KG1 (cell line): ENCODE results near the gene C10orf95.
A peak's percentile ranks its signal among the peaks of the same experiment; 100 is the strongest.

Experiments used
- DNase-seq: peaks from one replicate; lab custom pipeline; 2025; lab: John Stamatoyannopoulos, UW

C10orf95 gene

GRCh38 chr10:102434394-102435132, 16.8 kb downstream of the C10orf95 start:
- DNase-seq = peak; percentile 10

DNA sequence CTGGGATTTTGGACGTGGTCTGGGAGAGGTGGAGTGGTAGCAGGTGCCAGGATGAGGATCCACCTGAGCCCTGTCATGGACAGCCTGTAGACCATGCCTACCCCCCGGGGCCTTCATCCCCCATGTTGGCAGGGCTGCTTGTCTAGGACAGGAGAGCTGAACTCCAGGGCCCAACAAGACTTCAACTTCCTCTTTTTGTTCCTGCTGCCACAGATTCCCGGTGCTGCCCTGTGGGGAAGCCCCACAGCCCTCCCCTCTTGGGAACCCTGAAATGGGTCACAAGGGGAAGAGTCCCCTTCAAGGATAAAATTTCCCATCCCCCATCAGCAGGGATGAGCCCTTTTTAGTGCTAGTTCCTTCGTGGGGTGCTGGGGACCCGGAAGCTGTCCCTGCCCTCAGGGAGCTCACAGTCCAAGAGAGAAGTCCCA, 17.7 kb downstream of the C10orf95 start:
- peak; percentile 14 for DNase-seq

GRCh38 chr10:102432162-102432950, 19.0 kb downstream of the C10orf95 start, which contains the start of gene CUEDC2:
Gene CUEDC2 (minus strand): TSS chr10:102432574. CDS start chr10:102425188, 7,386 bp downstream.
- peak; percentile 97 for DNase-seq

GRCh38 chr10:102431452-102432124, 19.8 kb downstream of the C10orf95 start:
- no peak for DNase-seq

- no peak for DNase-seq
Measured at GRCh38 chr10:102429468-102429867, 21.9 kb downstream of the C10orf95 start.

GRCh38 chr10:102426803-102427287, 24.5 kb downstream of the C10orf95 start:
- no peak for DNase-seq

DNA sequence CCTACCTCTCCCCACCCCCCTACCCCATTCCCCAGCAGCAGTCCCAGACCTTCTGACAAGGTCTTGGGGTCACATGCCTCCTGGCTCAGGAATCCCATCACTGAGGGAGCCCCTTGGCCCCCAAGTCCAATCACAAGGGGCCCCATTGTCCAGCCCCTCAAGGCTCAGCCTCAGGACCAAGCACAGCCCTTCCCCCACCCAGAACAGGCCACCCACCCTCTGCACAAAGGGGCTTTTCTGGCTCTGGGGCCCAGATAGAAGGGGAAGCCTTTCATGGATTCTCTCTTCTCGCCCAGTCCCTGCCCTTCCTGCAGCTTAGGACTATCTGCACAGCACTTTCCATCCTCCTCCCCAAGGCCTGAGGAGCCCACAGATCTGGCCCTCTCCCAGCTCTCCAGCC, 25.9 kb downstream of the C10orf95 start:
- DNase-seq = no peak

DNA sequence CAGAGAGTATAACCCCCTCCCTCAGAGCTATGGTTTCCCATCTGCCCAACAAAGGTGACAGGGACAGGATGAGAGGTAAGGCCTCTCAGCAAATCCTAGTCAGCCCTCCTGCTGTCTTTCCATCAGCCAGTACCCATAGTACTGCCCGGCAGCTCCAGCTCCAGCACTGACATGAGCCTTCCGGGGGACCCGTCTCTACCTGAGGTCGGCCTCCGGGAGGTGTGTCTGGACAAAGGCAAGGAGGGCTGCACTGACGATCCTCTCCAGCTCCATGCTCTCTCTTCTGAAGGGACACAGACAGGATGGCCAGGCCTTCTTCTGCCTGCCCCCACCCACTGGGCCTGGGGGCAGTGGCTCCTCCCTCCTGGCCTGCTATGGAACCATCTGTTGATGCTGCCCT, 26.4 kb downstream of the C10orf95 start:
- DNase-seq = no peak

GRCh38 chr10:102424145-102424544, 27.2 kb downstream of the C10orf95 start:
- no peak for DNase-seq

DNA sequence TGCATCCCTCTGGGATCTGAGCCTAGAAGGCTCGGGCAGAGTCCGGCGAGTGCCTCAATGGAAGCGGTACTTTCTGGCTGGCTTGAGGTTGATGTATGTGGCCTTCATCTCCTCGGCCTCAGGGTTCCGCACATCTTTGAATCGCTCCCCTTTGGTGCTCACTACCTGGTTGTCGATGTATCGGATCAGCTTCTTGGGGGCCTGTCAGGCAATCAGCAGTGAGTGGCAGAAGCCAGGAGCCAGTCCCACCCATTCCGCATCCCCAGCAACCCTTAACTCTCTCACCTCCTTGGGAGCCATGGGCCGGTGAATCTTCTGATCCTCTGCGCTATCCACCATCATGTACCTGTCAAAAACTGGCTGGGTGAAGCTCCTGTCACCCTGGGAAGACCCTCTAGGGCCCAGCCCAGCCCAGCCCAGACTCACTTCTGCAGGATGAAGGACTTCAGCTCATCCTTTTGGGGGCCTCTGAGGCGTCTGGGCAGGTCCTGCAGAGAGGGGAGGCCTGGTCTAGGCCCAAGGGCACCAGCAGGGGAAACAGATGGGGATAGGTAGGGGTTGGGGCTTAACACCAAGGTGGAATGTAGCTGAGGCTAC, 27.9 kb downstream of the C10orf95 start:
- no peak for DNase-seq

GRCh38 chr10:102422545-102423129, 28.7 kb downstream of the C10orf95 start:
- DNase-seq = peak; percentile 25

DNA sequence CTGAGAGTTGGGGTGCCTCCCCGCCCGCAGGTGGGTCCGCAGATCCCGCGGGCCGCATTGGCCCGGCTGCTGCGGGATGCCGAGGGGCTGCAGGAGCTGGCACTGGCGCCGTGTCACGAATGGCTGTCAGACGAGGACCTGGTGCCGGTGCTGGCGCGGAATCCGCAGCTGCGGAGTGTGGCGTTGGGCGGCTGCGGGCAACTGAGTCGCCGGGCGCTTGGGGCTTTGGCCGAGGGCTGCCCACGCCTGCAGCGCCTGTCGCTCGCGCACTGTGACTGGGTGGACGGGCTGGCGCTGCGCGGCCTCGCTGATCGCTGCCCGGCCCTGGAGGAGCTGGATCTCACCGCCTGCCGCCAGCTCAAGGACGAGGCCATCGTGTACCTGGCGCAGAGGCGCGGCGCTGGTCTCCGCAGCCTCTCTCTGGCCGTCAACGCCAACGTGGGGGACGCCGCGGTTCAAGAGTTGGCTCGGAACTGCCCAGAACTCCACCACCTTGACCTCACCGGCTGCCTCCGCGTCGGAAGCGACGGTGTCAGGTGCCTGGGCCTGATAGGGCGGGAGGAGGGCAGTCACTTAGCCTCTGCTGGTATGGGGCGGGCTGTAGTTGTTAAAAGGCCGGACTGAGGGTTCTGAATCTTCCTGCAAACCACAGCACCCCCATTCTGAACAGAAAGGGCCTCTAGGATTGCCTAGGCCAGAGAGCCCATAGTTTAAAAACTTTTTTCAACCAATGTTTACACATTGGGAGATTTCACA, 29.4 kb downstream of the C10orf95 start:
- DNase-seq = no peak

GRCh38 chr10:102421507-102421756, 29.9 kb downstream of the C10orf95 start:
- DNase-seq = no peak

DNA sequence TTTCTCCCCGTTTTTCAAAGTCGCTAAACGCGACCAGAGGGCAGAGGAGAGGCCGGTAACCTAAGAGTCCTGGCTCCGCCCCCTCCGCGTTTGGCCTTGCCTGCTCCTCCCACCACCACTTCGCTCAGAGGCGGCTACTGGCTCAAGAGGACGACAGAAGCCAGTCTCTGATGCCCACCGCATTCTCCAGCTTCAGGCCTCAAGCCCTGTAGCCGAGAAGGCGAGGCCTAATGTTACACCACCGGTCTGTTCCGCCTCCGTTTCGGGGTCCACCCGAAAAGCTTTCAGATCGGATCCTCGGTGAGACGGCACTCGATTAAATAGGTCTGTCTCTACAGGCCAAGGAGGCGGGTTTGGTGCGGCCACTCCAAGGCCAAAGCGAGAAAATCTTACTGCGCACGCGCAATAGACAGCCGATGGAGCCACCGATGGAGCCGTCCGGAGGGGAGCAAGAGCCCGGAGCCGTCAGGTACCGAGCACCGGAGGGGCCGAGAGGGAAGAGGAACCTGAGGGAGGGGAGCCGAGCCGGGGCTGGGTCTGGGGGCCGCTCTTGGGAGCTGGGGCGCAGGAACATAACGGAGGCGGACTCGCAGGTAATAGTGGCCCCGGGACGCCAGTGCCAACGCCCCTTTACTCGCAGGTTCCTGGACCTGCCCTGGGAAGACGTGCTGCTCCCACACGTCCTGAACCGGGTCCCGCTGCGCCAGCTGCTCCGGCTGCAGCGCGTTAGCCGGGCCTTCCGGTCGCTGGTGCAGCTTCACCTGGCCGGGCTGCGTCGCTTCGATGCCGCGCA, 30.4 kb downstream of the C10orf95 start, which contains the start of gene FBXL15:
Gene FBXL15 (plus strand): TSS at position 123 of the 793 bp plus-strand sequence. CDS start 294 bp downstream, at position 417.
- DNase-seq = peak; percentile 94

- DNase-seq = no peak
Measured at GRCh38 chr10:102420181-102420713, 31.1 kb downstream of the C10orf95 start.

DNA sequence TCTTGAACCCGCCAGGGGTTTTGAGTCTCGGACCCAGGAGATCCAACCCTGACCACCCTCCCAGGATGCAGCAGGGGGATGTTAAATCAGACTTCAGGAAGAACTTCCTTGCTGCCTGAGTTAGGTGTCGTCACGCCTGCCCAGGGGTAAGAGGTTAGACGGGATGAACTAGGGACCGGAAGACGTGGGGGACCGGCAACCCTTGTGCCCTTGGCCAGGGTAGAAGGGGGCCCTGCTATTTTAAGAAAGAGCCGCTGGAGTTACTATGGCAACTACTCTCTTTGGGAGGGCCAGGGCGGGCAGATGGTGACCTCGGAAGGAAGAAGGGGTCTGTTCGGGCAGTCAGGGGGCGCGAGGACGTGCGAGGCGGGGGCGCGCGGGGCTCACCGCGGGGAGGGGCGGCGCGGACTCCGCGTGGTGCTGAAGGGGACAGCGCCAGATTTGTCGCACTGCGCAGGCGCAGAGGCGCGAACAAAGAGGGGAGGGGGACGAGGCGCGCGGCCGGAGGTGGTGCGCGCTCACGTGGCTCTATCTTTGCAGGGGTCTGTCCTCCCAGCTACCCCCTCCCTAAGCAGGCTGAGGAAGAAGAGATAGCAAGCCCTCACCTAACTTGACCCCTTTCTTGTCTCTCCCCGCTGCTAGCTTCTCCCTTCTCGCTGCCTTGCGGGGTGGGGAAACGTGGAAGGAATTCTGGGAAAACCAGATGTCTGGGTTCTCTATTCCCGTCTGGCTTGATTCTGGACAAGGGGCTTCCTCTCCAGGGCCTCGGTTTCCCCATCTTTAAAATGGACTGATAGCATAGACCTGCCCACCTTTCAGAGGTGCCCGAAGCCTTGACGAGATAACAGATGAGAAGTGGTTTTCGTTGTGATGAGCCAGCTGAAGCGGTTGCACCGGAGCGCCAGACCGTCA, 31.8 kb downstream of the C10orf95 start:
- DNase-seq = peak; percentile 18

DNA sequence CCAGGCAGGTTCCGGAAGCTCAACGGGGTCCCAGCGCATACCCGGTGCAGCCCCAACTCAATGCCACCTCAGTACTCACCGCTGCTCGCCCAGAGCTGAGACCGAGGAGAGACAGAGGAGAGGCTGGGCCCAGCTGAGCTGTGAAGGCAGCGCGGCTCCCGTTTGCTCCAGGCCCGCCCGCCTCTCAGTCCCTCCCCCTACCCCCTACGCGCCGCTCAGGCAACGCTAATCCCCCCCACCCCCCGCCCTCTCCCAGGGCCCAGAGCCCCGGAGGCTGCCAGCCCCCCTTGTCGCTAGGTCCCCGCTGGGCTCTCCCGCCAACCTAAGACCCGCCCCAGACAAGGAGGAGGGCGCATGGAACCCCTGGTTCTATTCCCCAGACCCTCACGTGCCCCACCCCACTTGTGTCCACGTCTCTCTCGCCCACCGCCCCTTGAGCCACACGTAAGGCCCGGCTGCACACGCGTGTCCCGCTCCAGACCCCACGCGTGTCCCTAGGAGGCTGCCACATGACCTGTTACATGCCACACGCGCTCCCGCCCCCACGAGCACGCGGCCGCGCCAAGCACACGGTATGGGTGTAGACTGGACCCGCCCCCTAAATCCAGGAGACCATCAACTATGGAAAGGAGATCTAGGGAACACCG, 32.6 kb downstream of the C10orf95 start, which contains the start of gene PSD:
Gene PSD (minus strand): TSS at position 164 of the 647 bp plus-strand sequence. CDS start 1,747 bp downstream, outside the sequence.
- no peak for DNase-seq

GRCh38 chr10:102416695-102417094, 34.6 kb downstream of the C10orf95 start:
- no peak for DNase-seq
